HCT116 (cell line): ENCODE data around the gene RUNX2. TPM values are rescaled to one million over a fixed set of nuclear protein-coding genes. Genes with fewer than 3 reads are reported as not detected.
"Not testable (repeated sequence)": the region's sequence is repeated elsewhere in the genome, so short reads cannot be mapped to it uniquely, and the experiment has no call there.

Experiments
- ATAC-seq: fragments of 200-7000 bp; cut with Tn5 transposase; 2 replicates; pipeline ENCODE4 v1.9.1; 2020; ENCODE audit warnings: mild to moderate bottlenecking, moderate library complexity
- BruUV-seq: library from RNA; stranded (reverse); fragments of 400-500 nt; replicated peaks from 2 replicates; lab custom pipeline; 2021; lab: Mats Ljungman, UMichigan
- CTCF ChIA-PET: fragments of 300-600 bp; sonication (Branson Sonifier 250); formaldehyde crosslinking; loops from one replicate; lab custom pipeline; 2021; ENCODE audit warnings: antibody characterized with exemption; lab: Charles Lee
- POLR2A ChIA-PET: fragments of 300-600, 350-600 bp; sonication (Branson Sonifier 250); formaldehyde crosslinking; loops from one replicate; lab custom pipeline; 2021; ENCODE audit warnings: antibody characterized with exemption; lab: Charles Lee
- RAD21 ChIA-PET, 2 experiments: fragments of 300-600 bp; sonication (Branson Sonifier 250); formaldehyde crosslinking; loops; one replicate each; lab custom pipeline; 2023; ENCODE audit warnings: low total read pairs in 2 of 2; ENCODE audit not compliant: uncharacterized antibody in 2 of 2, unreplicated experiment in 2 of 2, low non-redundant PET in 1 of 2; lab: Charles Lee
- DNase-seq: peaks from one replicate; pipeline ENCODE4 v3.0.0-alpha.2; 2010; ENCODE audit warnings: low read depth, low spot score
- H2AFZ ChIP-seq: fragments of 200-600 bp; shearing (Covaris generic), sonication (generic); 2 replicates; pipeline ENCODE4 v1.6.1; 2017; ENCODE audit warnings: low read depth, mixed run types, mixed read lengths, antibody characterized with exemption, low read length; ENCODE audit not compliant: poor library complexity, severe bottlenecking
- H3K27ac ChIP-seq: 2 replicates; pipeline ENCODE4 v1.5.1; 2012; ENCODE audit warnings: low read depth, low read length
- H3K27me3 ChIP-seq: fragments of 200-600 bp; sonication (generic); 2 replicates; pipeline ENCODE4 v1.6.1; 2016; ENCODE audit warnings: mixed run types, low read length, mixed read lengths; ENCODE audit not compliant: insufficient read depth
- H3K36me3 ChIP-seq, 2 experiments: fragments of 200-500 bp in 1 of 2; fragments of 200-600 bp in 1 of 2; sonication (Bioruptor generic) in 1 of 2; sonication (generic) in 1 of 2; 2 replicates each; pipeline versions ENCODE4 v1.5.1 to v1.6.1; 2014 to 2016; ENCODE audit warnings: low read length in 2 of 2, inconsistent platforms in 1 of 2, mixed read lengths in 1 of 2, mixed run types in 1 of 2; ENCODE audit not compliant: insufficient read depth in 2 of 2, control insufficient read depth in 1 of 2
- H3K4me1 ChIP-seq, 2 experiments: fragments of 200-600 bp in 1 of 2; sonication (generic) in 1 of 2; 2 replicates each; pipeline versions ENCODE4 v1.5.1 to v1.6.1; 2012 to 2017; ENCODE audit warnings: low read length in 2 of 2, inconsistent platforms in 1 of 2, mild to moderate bottlenecking in 1 of 2, mixed read lengths in 1 of 2, mixed run types in 1 of 2, moderate library complexity in 1 of 2; ENCODE audit not compliant: insufficient read depth in 2 of 2, control insufficient read depth in 1 of 2
- H3K4me2 ChIP-seq: fragments of 200-600 bp; sonication (generic); 2 replicates; pipeline ENCODE4 v1.6.1; 2017; ENCODE audit warnings: mixed run types, low read length, mixed read lengths
- H3K4me3 ChIP-seq, 2 experiments: fragments of 200-600 bp in 1 of 2; sonication (generic) in 1 of 2; replicated peaks in 1 of 2; 2 replicates each; pipeline ENCODE4 v1.5.1; 2011 to 2016; ENCODE audit warnings: low read length in 2 of 2, control low read depth in 1 of 2, low read depth in 1 of 2, mild to moderate bottlenecking in 1 of 2, mixed read lengths in 1 of 2, mixed run types in 1 of 2
- H3K79me2 ChIP-seq: fragments of 200-600 bp; sonication (generic); 2 replicates; pipeline ENCODE4 v1.6.1; 2017; ENCODE audit warnings: mild to moderate bottlenecking, mixed run types, low read length, moderate library complexity, mixed read lengths; ENCODE audit not compliant: insufficient read depth
- H3K9ac ChIP-seq: fragments of 200-600 bp; sonication (generic); 2 replicates; pipeline ENCODE4 v1.6.1; 2016; ENCODE audit warnings: low read length, mixed read lengths
- H3K9me2 ChIP-seq: fragments of 200-600 bp; sonication (generic), shearing (Covaris generic); 2 replicates; pipeline ENCODE4 v1.6.1; 2017; ENCODE audit warnings: mixed run types, mild to moderate bottlenecking, moderate library complexity; ENCODE audit not compliant: insufficient read depth
- H3K9me3 ChIP-seq, 2 experiments: fragments of 200-500 bp in 1 of 2; fragments of 200-600 bp in 1 of 2; sonication (Bioruptor generic) in 1 of 2; sonication (generic) in 1 of 2; 2 replicates each; pipeline ENCODE4 v1.6.1; 2014 to 2017; ENCODE audit warnings: low read length in 2 of 2, mixed read lengths in 2 of 2, inconsistent platforms in 1 of 2, low read depth in 1 of 2, mild to moderate bottlenecking in 1 of 2, mixed run types in 1 of 2, moderate library complexity in 1 of 2; ENCODE audit not compliant: control insufficient read depth in 1 of 2, insufficient read depth in 1 of 2
- H4K20me1 ChIP-seq: fragments of 200-600 bp; sonication (generic), shearing (Covaris generic); 2 replicates; pipeline ENCODE4 v1.6.1; 2017; ENCODE audit warnings: mixed run types, mild to moderate bottlenecking, moderate library complexity; ENCODE audit not compliant: insufficient read depth
- CBX3 ChIP-seq: IDR thresholded peaks from 2 replicates; pipeline ENCODE4 v1.6.1; 2012; ENCODE audit warnings: low read depth
- CEBPB ChIP-seq: IDR thresholded peaks from 2 replicates; pipeline ENCODE4 v1.6.1; 2012; ENCODE audit warnings: low read depth
- ELF1 ChIP-seq: IDR thresholded peaks from 2 replicates; pipeline ENCODE4 v1.6.1; 2012; ENCODE audit warnings: low read depth, borderline replicate concordance
- EZH2 ChIP-seq: fragments of 200-600 bp; sonication (generic); IDR thresholded peaks from 2 replicates; pipeline ENCODE4 v1.6.1; 2017; ENCODE audit warnings: antibody characterized with exemption, mixed run types
- EZH2phosphoT487 ChIP-seq: fragments of 200-600 bp; IDR thresholded peaks from 2 replicates; pipeline ENCODE4 v1.6.1; 2018; ENCODE audit warnings: antibody characterized with exemption, borderline replicate concordance
- JUND ChIP-seq: IDR thresholded peaks from 2 replicates; pipeline ENCODE4 v1.6.1; 2012
- POLR2A ChIP-seq: IDR thresholded peaks from 2 replicates; pipeline ENCODE4 v1.7.0; 2011; ENCODE audit warnings: borderline replicate concordance; ENCODE audit not compliant: insufficient read depth, insufficient read length; ENCODE audit errors: extremely low read depth
- POLR2AphosphoS5 ChIP-seq: IDR thresholded peaks from 2 replicates; pipeline ENCODE4 v1.6.1; 2011; ENCODE audit warnings: mild to moderate bottlenecking, low read depth, low read length, moderate library complexity
- RAD21 ChIP-seq: IDR thresholded peaks from 2 replicates; pipeline ENCODE4 v1.6.1; 2012; ENCODE audit warnings: low read depth, mild to moderate bottlenecking
- SIN3A ChIP-seq: IDR thresholded peaks from 2 replicates; pipeline ENCODE4 v1.6.1; 2012; ENCODE audit warnings: low read depth
- SRF ChIP-seq: IDR thresholded peaks from 2 replicates; pipeline ENCODE4 v1.6.1; 2012; ENCODE audit warnings: low read depth
- TCF7L2 ChIP-seq: IDR thresholded peaks from 2 replicates; pipeline ENCODE4 v1.7.0; 2011; ENCODE audit warnings: borderline replicate concordance, inconsistent platforms; ENCODE audit not compliant: insufficient read depth, insufficient read length; ENCODE audit errors: extremely low read depth
- YY1 ChIP-seq: IDR thresholded peaks from 2 replicates; pipeline ENCODE4 v1.6.1; 2011; ENCODE audit warnings: low read length, low read depth, moderate library complexity, mild to moderate bottlenecking; ENCODE audit not compliant: insufficient replicate concordance; ENCODE audit errors: extremely low read depth
- ZFX ChIP-seq: fragments of 450-650 bp; IDR thresholded peaks from 2 replicates; pipeline ENCODE4 v1.6.1; 2017
- intact Hi-C: fragments of 100-400 bp; cut with micrococcal nuclease; formaldehyde crosslinking; loops from 2 replicates; pipeline ENCODE4 v1.10.0; 2022
- total RNA-seq: library from RNA; stranded (reverse); gene quantifications from one replicate; pipeline ENCODE4 v1.2.1, GENCODE V29; 2021; ENCODE audit not compliant: unreplicated experiment
- TF ChIP-seq, protein P1 (sequence below): IDR thresholded peaks from 2 replicates; pipeline ENCODE4 v1.6.1; 2012; ENCODE audit warnings: low read depth
- TF ChIP-seq, protein P2 (sequence below), 3 experiments: fragments of 200-600 bp in 1 of 3; sonication (generic) in 1 of 3; IDR thresholded peaks in 2 of 3; conservative IDR thresholded peaks in 1 of 3; 2 replicates each; pipeline ENCODE4 v1.5.1; 2012 to 2017; ENCODE audit warnings: low read depth in 2 of 3, low read length in 2 of 3, antibody characterized with exemption in 1 of 3, borderline replicate concordance in 1 of 3, control low read depth in 1 of 3, mild to moderate bottlenecking in 1 of 3, mixed read lengths in 1 of 3, mixed run types in 1 of 3, moderate library complexity in 1 of 3; ENCODE audit not compliant: insufficient read depth in 1 of 3
- TF ChIP-seq, protein P3 (sequence below): IDR thresholded peaks from 2 replicates; pipeline ENCODE4 v1.6.1; 2012

The RUNX2 gene
- total RNA-seq, 1 experiment from 2014 or later = 1.1 TPM

DNA sequence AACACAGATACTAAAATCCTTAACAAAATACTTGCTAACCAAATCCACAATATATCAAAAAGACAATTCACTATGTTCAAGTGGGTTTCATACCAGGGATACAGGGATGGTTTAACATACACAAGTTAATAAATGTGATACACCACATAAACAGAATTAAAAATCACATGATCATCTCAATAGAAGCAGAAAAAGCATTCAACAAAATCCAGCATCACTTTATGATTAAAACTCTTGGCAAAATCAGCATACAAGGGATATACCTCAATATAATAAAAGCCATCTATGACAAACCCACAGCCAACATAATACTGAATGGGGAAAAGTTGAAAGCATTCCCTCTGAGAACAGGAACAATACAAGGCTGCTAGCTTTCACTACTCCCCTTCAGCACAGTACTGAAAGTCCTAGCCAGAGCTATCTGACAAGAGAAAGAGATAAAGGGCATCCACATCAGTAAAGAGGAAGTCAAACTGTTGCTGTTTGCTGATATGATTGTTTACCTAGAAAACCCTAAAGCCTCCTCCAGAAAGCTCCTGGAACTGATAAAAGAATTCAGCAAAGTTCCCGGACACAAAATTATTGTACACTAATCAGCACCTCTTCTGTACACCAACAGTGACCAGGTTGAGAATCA lies 33.9 kb upstream of the RUNX2 start:
- RAD21 ChIA-PET, H3K27ac ChIP-seq, BruUV-seq, intact Hi-C loops, H3K27me3 ChIP-seq, H3K4me2 ChIP-seq, H3K9me2 ChIP-seq, H3K9me3 ChIP-seq, H3K79me2 ChIP-seq, H3K36me3 ChIP-seq, CTCF ChIA-PET, ATAC-seq, POLR2A ChIA-PET, H3K9ac ChIP-seq, DNase-seq, H2AFZ ChIP-seq, H3K4me1 ChIP-seq, H3K4me3 ChIP-seq, H4K20me1 ChIP-seq: not testable (repeated sequence)

DNA sequence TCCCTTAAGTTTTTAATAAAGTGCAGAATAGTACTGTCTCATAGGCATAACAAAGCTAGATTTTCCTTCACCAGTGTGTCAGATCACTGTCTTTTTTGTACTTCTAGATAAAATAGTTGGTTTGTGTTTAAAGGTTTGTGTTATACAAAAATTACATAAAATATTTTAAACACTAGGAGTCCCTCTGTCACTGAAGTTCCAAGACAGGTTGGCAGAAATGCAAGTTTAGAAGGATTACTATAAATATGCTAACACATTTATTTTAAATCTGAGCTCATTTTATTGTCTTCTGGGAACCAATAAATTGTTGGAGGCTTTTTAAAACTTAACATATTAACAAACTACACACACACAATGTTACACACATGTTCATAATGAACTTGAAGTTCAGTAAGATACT lies 30.8 kb upstream of the RUNX2 start:
- intact Hi-C loops = no loop called here
- ChIA-PET RAD21 (no interaction called here), POLR2A (no interaction called here), CTCF (no interaction called here)
- Histone ChIP-seq H3K36me3 (no peaks in the 10 kb centered on the region), H3K9me3 (no peaks in the 10 kb centered on the region), H3K9ac (no peak overlapping the region), H3K4me2 (no peak overlapping the region), H3K4me3 (no peak overlapping the region), H3K79me2 (no peaks in the 10 kb centered on the region), H3K4me1 (no peaks in the 10 kb centered on the region), H4K20me1 (no peaks in the 10 kb centered on the region), H3K9me2 (no peaks in the 10 kb centered on the region), H3K27me3 (no peaks in the 10 kb centered on the region), H3K27ac (no peak overlapping the region), H2AFZ (no peak overlapping the region)
- no TSS peak for BruUV-seq
- DNase-seq (no peak), ATAC-seq (no peak)
- TF ChIP-seq CEBPB (no peak), SIN3A (no peak), EZH2phosphoT487 (no peak), EZH2 (no peak), ZFX (no peak), JUND (no peak), YY1 (no peak), POLR2AphosphoS5 (no peak), ELF1 (no peak), SRF (no peak), CBX3 (no peak), POLR2A (no peak), TCF7L2 (no peak), RAD21 (no peak)
- TF ChIP-seq, protein P1, sequence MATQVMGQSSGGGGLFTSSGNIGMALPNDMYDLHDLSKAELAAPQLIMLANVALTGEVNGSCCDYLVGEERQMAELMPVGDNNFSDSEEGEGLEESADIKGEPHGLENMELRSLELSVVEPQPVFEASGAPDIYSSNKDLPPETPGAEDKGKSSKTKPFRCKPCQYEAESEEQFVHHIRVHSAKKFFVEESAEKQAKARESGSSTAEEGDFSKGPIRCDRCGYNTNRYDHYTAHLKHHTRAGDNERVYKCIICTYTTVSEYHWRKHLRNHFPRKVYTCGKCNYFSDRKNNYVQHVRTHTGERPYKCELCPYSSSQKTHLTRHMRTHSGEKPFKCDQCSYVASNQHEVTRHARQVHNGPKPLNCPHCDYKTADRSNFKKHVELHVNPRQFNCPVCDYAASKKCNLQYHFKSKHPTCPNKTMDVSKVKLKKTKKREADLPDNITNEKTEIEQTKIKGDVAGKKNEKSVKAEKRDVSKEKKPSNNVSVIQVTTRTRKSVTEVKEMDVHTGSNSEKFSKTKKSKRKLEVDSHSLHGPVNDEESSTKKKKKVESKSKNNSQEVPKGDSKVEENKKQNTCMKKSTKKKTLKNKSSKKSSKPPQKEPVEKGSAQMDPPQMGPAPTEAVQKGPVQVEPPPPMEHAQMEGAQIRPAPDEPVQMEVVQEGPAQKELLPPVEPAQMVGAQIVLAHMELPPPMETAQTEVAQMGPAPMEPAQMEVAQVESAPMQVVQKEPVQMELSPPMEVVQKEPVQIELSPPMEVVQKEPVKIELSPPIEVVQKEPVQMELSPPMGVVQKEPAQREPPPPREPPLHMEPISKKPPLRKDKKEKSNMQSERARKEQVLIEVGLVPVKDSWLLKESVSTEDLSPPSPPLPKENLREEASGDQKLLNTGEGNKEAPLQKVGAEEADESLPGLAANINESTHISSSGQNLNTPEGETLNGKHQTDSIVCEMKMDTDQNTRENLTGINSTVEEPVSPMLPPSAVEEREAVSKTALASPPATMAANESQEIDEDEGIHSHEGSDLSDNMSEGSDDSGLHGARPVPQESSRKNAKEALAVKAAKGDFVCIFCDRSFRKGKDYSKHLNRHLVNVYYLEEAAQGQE = no peak
- TF ChIP-seq, protein P2, sequence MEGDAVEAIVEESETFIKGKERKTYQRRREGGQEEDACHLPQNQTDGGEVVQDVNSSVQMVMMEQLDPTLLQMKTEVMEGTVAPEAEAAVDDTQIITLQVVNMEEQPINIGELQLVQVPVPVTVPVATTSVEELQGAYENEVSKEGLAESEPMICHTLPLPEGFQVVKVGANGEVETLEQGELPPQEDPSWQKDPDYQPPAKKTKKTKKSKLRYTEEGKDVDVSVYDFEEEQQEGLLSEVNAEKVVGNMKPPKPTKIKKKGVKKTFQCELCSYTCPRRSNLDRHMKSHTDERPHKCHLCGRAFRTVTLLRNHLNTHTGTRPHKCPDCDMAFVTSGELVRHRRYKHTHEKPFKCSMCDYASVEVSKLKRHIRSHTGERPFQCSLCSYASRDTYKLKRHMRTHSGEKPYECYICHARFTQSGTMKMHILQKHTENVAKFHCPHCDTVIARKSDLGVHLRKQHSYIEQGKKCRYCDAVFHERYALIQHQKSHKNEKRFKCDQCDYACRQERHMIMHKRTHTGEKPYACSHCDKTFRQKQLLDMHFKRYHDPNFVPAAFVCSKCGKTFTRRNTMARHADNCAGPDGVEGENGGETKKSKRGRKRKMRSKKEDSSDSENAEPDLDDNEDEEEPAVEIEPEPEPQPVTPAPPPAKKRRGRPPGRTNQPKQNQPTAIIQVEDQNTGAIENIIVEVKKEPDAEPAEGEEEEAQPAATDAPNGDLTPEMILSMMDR (IDR thresholded peaks at IDR 0.05 in 2 of 3, conservative IDR thresholded peaks at IDR 0.05 in 1 of 3; ENCODE audit: borderline replicate concordance in 1 of 3, insufficient read depth in 1 of 3, low read depth in 2 of 3, low read length in 2 of 3) = no peak
- TF ChIP-seq, protein P3, sequence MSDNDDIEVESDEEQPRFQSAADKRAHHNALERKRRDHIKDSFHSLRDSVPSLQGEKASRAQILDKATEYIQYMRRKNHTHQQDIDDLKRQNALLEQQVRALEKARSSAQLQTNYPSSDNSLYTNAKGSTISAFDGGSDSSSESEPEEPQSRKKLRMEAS = no peak
